ENCODE results near the gene ZNF544. TPM values are rescaled to one million over a fixed set of nuclear protein-coding genes. Genes with fewer than 3 reads are reported as not detected.
"Not testable (repeated sequence)": the region's sequence is repeated elsewhere in the genome, so short reads cannot be mapped to it uniquely, and the experiment has no call there.

Gene ZNF544
- total RNA-seq, 1 donor from 2014 or later, result 24.9 TPM

- intact Hi-C loops (cut with DNase I), result no loop called here
Measured at GRCh38 chr19:58237324-58237723, 8.6 kb downstream of the ZNF544 start.

GRCh38 chr19:58243351-58243750 lies 14.6 kb downstream of the ZNF544 start:
- no peak for ATAC-seq (ENCODE audit: poor library complexity)
- no peak for DNase-seq
- intact Hi-C loops (cut with DNase I), result no loop called here

More at GRCh38 chr19:58237324-58237723, 8.6 kb downstream of the ZNF544 start:
- ATAC-seq (ENCODE audit: poor library complexity) (no peak), DNase-seq (no peak)

GRCh38 chr19:58248886-58249285 lies 20.2 kb downstream of the ZNF544 start:
- DNase-seq (no peak), ATAC-seq (ENCODE audit: poor library complexity) (no peak)
- intact Hi-C loops (cut with DNase I), result no loop called here

DNA sequence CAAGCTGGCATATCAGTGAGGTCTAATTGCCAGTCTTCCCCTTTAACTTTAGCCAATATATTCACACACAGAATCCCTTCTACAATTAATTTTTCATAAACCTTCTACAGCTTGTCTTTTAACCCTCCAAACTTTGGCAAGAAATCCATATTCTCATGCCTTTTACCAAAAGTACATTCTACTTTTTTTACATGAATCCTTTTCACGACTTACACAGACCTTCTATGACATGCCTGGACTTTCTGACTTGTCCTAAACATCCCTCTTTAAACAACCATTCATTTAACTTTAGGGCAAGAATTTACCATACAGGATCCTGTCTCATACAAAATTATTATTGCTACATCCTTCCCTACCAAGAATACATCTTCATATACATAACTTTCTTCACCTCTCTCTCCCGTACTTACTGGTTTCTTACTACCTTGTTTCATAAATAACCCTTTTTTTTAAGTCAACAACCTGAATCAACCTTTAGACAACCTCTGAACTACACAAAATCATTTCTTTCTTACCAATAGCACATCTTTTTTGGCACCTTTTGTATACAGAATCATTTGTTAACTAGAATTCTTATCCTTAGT lies 23.5 kb downstream of the ZNF544 start:
- intact Hi-C loops (cut with DNase I), result no loop called here
- no peak for DNase-seq
- ATAC-seq (ENCODE audit: poor library complexity), result no peak

- DNase-seq; ATAC-seq (ENCODE audit: poor library complexity); intact Hi-C loops (cut with DNase I): not testable (repeated sequence)
Measured at GRCh38 chr19:58258259-58258658, 29.5 kb downstream of the ZNF544 start.

DNA sequence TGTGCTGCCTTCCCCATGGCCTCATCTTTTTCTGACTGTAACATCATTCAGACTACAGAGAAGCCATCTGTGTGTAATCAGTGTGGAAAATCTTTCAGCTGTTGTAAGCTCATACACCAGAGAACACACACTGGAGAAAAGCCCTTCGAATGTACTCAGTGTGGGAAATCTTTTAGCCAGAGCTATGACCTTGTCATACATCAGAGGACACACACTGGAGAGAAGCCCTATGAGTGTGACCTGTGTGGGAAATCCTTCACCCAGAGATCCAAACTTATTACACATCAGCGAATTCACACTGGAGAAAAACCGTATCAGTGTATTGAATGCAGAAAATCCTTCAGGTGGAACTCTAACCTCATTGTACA lies 32.9 kb downstream of the ZNF544 start:
- ATAC-seq (ENCODE audit: poor library complexity), result no peak
- intact Hi-C loops (cut with DNase I), result loop anchor here (10.0 kb wide), 2 partner anchors 67 to 137 kb away; no protein-coding TSS in a partner anchor
- no peak for DNase-seq

DNA sequence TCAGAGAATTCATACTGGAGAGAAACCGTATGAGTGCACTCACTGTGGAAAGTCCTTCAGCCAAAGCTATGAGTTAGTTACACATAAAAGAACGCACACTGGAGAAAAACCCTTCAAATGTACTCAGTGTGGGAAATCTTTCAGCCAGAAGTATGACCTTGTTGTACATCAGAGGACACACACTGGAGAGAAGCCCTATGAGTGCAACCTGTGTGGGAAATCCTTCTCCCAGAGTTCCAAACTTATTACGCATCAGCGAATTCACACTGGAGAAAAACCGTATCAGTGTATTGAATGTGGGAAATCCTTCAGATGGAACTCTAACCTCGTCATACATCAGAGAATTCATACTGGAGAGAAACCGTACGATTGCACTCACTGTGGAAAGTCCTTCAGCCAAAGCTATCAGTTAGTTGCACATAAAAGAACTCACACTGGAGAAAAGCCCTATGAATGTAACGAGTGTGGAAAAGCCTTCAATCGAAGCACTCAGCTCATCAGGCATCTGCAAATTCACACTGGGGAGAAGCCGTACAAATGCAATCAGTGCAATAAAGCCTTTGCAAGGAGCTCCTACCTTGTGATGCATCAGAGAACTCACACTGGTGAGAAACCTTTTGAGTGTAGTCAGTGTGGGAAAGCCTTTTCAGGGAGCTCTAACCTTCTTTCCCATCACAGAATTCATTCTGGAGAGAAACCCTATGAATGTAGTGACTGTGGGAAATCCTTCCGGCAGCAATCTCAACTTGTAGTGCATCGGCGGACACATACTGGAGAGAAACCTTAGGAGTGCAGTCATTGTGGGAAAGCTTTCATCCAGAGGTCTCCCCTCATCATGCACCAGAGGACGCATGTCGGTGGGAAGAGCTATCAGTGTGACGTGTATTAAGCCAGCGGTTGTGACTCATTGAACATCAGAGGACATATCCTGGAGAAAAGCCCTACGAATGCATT lies 33.5 kb downstream of the ZNF544 start:
- no peak for ATAC-seq (ENCODE audit: poor library complexity)
- intact Hi-C loops (cut with DNase I), result loop anchor here (10.0 kb wide), 2 partner anchors 67 to 137 kb away; no protein-coding TSS in a partner anchor
- no peak for DNase-seq

- ATAC-seq (ENCODE audit: poor library complexity) (no peak), DNase-seq (no peak)
- intact Hi-C loops (cut with DNase I), result loop anchor here (10.0 kb wide), 2 partner anchors 68 to 138 kb away; no protein-coding TSS in a partner anchor
Measured at GRCh38 chr19:58262922-58263296, 34.2 kb downstream of the ZNF544 start.

GRCh38 chr19:58265100-58265499 lies 36.4 kb downstream of the ZNF544 start:
- DNase-seq, result no peak
- intact Hi-C loops (cut with DNase I), result loop anchor here (10.0 kb wide), 2 partner anchors 70 to 140 kb away; no protein-coding TSS in a partner anchor
- ATAC-seq (ENCODE audit: poor library complexity), result no peak

DNA sequence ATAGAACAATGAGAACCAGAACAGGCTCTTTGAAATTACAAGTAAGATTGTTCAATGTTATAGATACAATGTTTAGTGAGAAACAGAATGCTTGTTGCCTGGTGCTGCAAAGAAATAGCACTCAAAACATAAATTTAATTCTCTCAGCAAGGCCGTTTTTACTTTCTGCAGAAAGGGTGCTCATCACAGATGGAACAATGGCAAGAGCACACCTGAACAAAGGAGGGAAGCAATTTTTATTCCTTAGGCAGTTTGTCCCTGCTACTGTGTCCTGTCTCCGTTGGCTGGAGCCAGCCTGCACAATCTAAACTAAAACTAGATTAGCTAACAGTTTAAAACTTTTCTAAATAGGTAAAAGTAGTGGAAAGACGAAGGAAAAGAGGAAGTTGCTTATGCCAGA lies 39.6 kb downstream of the ZNF544 start:
- intact Hi-C loops (cut with DNase I), result loop anchor here (10.0 kb wide), 2 partner anchors 74 to 144 kb away; no protein-coding TSS in a partner anchor
- no peak for ATAC-seq (ENCODE audit: poor library complexity)
- DNase-seq, result no peak

DNA sequence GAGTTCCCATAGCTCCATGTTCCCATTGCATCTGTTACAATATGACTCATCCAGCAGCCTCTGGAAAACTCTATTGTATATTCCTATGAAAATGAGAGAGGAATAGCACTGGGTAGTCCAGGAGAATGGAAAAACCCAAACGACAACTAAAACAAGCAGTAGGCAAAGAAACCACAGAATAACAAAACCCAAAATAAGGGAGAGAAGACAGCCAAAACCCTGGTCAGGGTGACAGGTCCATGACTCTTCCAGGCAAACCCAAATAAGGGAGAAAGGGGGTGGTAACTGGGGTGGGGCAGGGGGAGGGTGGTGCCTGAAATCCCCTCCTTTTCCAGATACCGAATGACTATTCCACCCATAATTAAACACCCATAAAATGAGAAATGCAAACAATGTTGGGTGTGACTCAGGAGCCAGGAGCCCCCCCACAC lies 46.1 kb downstream of the ZNF544 start:
- intact Hi-C loops (cut with DNase I), result no loop called here
- DNase-seq (no peak), ATAC-seq (ENCODE audit: poor library complexity) (no peak)

GRCh38 chr19:58275564-58275963 lies 46.9 kb downstream of the ZNF544 start:
- intact Hi-C loops (cut with DNase I), result no loop called here
- DNase-seq (no peak), ATAC-seq (ENCODE audit: poor library complexity) (no peak)

- intact Hi-C loops (cut with DNase I), result no loop called here
- DNase-seq, result no peak
- no peak for ATAC-seq (ENCODE audit: poor library complexity)
Measured at GRCh38 chr19:58277197-58277596, 48.5 kb downstream of the ZNF544 start.

DNA sequence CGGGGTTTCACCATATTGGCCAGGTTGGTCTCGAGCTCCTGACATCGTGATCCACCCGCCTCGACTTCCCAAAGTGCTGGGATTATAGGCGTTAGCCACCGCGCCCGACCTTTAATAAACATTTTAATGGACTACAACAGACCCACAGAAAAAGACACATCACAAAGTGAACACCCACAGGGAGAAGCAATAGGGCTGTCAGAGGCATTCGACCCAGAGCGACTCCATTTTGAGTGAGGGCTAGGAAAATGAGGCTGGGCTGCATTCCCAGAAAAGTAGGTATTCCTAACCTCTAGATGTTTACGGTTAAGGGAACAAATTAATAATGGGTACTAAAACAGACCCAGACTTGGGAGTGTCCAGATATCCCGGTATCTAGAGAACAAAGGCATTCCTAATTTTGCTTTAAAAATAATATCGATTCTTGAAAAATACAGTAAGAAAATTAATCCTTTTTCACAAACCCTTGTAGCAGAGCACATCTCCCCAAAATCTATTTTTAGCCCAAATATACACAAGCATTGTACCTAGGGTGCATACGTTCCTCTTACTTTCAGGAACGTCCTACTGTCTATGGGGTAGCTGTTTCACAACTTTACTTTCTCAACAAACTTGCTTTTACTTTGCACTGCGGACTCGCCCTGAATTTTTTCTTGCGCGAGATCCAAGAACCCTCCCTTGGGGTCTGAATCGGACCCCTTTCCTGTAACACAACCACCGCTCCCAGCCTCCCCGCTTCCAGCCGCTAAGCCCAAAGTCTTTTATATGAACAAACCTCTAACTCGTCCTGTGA lies 49.2 kb downstream of the ZNF544 start:
- intact Hi-C loops (cut with DNase I), result no loop called here
- ATAC-seq (ENCODE audit: poor library complexity), result peak; percentile 11
- no peak for DNase-seq

- DNase-seq (peak; percentile 98), ATAC-seq (ENCODE audit: poor library complexity) (peak; percentile 96)
- intact Hi-C loops (cut with DNase I), result no loop called here
Measured at GRCh38 chr19:58278541-58279041, 49.9 kb downstream of the ZNF544 start, which contains the start of gene ZNF8. Gene ZNF8, plus strand, starts transcription at chr19:58278955. Its CDS starts 127 bp downstream, at chr19:58279082.

GRCh38 chr19:58279042-58279924 lies 50.6 kb downstream of the ZNF544 start:
- DNase-seq (peak; percentile 90), ATAC-seq (ENCODE audit: poor library complexity) (peak; percentile 76)
- intact Hi-C loops (cut with DNase I), result no loop called here

- no peak for DNase-seq
- intact Hi-C loops (cut with DNase I), result no loop called here
- ATAC-seq (ENCODE audit: poor library complexity), result no peak
Measured at GRCh38 chr19:58279925-58280316, 51.2 kb downstream of the ZNF544 start.

- no peak for DNase-seq
- no peak for ATAC-seq (ENCODE audit: poor library complexity)
- intact Hi-C loops (cut with DNase I), result no loop called here
Measured at GRCh38 chr19:58284199-58284598, 55.5 kb downstream of the ZNF544 start.
